PC-9 (cell line): ENCODE data around the gene APMAP. TPM values are rescaled to one million over a fixed set of nuclear protein-coding genes. Genes with fewer than 3 reads are reported as not detected.

Source experiments
- BruUV-seq: library from RNA; stranded (reverse); fragments of 400-500 nt; replicated peaks from 2 replicates; lab custom pipeline; 2021; lab: Mats Ljungman, UMichigan
- CTCF ChIA-PET: fragments of 300-600 bp; sonication (Branson Sonifier 250); formaldehyde crosslinking; loops from one replicate; lab custom pipeline; 2022; ENCODE audit warnings: antibody characterized with exemption; lab: Charles Lee
- POLR2A ChIA-PET: fragments of 300-600 bp; sonication (Branson Sonifier 250); formaldehyde crosslinking; loops from one replicate; lab custom pipeline; 2022; ENCODE audit warnings: antibody characterized with exemption; ENCODE audit not compliant: unreplicated experiment; lab: Charles Lee
- DNase-seq, 2 experiments: peaks; one replicate each; pipeline versions ENCODE4 v3.0.0 to v3.0.0-alpha.2; 2015 to 2022; ENCODE audit warnings: mixed read lengths in 1 of 2
- H2AFZ ChIP-seq: fragments of 200-600 bp; sonication (generic); 2 replicates; pipeline ENCODE4 v1.8.1; 2017; ENCODE audit warnings: antibody characterized with exemption
- H3F3A ChIP-seq: fragments of 200-600 bp; sonication (generic); 2 replicates; pipeline ENCODE4 v1.8.1; 2017; ENCODE audit warnings: antibody characterized with exemption, mild to moderate bottlenecking, low read depth; ENCODE audit not compliant: insufficient read depth
- H3K27ac ChIP-seq: fragments of 200-600 bp; sonication (generic); 2 replicates; pipeline ENCODE4 v1.6.1; 2016; ENCODE audit warnings: mixed run types
- H3K27me3 ChIP-seq: fragments of 200-600 bp; sonication (generic); 2 replicates; pipeline ENCODE4 v1.6.1; 2016; ENCODE audit warnings: low read depth, mixed run types; ENCODE audit not compliant: insufficient read depth
- H3K36me3 ChIP-seq: fragments of 200-600 bp; sonication (generic); 2 replicates; pipeline ENCODE4 v1.6.1; 2016; ENCODE audit warnings: low read depth, mixed run types
- H3K4me1 ChIP-seq: fragments of 200-600 bp; sonication (generic); replicated peaks from 2 replicates; pipeline ENCODE4 v1.6.1; 2016; ENCODE audit warnings: mixed run types; ENCODE audit not compliant: insufficient read depth
- H3K4me2 ChIP-seq: fragments of 200-600 bp; sonication (generic); 2 replicates; pipeline ENCODE4 v1.6.1; 2017; ENCODE audit warnings: mixed run types
- H3K4me3 ChIP-seq: fragments of 200-600 bp; sonication (generic); 2 replicates; pipeline ENCODE4 v1.6.1; 2016; ENCODE audit warnings: mixed run types
- H3K79me2 ChIP-seq: fragments of 200-600 bp; sonication (generic); 2 replicates; pipeline ENCODE4 v1.6.1; 2017; ENCODE audit warnings: low read depth, mixed run types
- H3K9me2 ChIP-seq: fragments of 200-600 bp; sonication (generic); 2 replicates; pipeline ENCODE4 v1.8.1; 2017; ENCODE audit warnings: mild to moderate bottlenecking; ENCODE audit not compliant: insufficient read depth
- H3K9me3 ChIP-seq: fragments of 200-600 bp; sonication (generic); 2 replicates; pipeline ENCODE4 v1.8.1; 2016; ENCODE audit warnings: low read depth; ENCODE audit not compliant: insufficient read depth
- H4K20me1 ChIP-seq: fragments of 200-600 bp; sonication (generic); 2 replicates; pipeline ENCODE4 v1.8.1; 2017; ENCODE audit not compliant: insufficient read depth
- EZH2 ChIP-seq: fragments of 200-600 bp; sonication (generic); IDR thresholded peaks from 2 replicates; pipeline ENCODE4 v1.8.0; 2017; ENCODE audit warnings: antibody characterized with exemption, low read depth
- intact Hi-C: fragments of 100-400 bp; cut with micrococcal nuclease; formaldehyde crosslinking; loops from one replicate; pipeline ENCODE4 v1.10.0; 2022; ENCODE audit not compliant: unreplicated experiment
- total RNA-seq: library from RNA; stranded (reverse); gene quantifications from 2 replicates; pipeline ENCODE4 v1.2.3, GENCODE V29; 2021
- TF ChIP-seq, protein P1 (sequence below): fragments of 200-600 bp; sonication (generic); conservative IDR thresholded peaks from 2 replicates; pipeline ENCODE4 v1.6.1; 2017; ENCODE audit warnings: mixed run types, antibody characterized with exemption, mild to moderate bottlenecking, moderate library complexity

The APMAP gene
- total RNA-seq, 1 experiment from 2014 or later: 103 TPM

GRCh38 chr20:24917797-24918578 is 74.6 kb downstream of the APMAP start:
- Histone ChIP-seq H3K27me3 (no peaks in the 10 kb centered on the region), H3K4me1 (0 out of 2 replicates have a peak, but pooled peaks cover 5% of the 10 kb centered on the region), H3K4me2 (peak overlapping the region; percentile 28), H3K4me3 (no peak overlapping the region), H3K9me2 (no peaks in the 10 kb centered on the region), H3K9me3 (no peaks in the 10 kb centered on the region), H4K20me1 (no peaks in the 10 kb centered on the region), H3F3A (no peaks in the 10 kb centered on the region), H2AFZ (no peak overlapping the region), H3K27ac (no peak overlapping the region), H3K36me3 (no peaks in the 10 kb centered on the region), H3K79me2 (no peaks in the 10 kb centered on the region)
- intact Hi-C loops: loop anchor here (1.0 to 10.0 kb wide), 8 partner anchors 131 to 1133 kb away; no protein-coding TSS in a partner anchor
- DNase-seq: peak; percentile 49 to 62
- CTCF ChIA-PET: interaction anchor here (0.6 to 0.9 kb wide), 2 partner anchors 120 to 783 kb away, joined by 3 to 4 read pairs; no protein-coding TSS in a partner anchor
- TF ChIP-seq, protein P1, sequence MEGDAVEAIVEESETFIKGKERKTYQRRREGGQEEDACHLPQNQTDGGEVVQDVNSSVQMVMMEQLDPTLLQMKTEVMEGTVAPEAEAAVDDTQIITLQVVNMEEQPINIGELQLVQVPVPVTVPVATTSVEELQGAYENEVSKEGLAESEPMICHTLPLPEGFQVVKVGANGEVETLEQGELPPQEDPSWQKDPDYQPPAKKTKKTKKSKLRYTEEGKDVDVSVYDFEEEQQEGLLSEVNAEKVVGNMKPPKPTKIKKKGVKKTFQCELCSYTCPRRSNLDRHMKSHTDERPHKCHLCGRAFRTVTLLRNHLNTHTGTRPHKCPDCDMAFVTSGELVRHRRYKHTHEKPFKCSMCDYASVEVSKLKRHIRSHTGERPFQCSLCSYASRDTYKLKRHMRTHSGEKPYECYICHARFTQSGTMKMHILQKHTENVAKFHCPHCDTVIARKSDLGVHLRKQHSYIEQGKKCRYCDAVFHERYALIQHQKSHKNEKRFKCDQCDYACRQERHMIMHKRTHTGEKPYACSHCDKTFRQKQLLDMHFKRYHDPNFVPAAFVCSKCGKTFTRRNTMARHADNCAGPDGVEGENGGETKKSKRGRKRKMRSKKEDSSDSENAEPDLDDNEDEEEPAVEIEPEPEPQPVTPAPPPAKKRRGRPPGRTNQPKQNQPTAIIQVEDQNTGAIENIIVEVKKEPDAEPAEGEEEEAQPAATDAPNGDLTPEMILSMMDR: peak; percentile 93
- TF ChIP-seq EZH2: no peak
- POLR2A ChIA-PET: interaction anchor here (0.6 kb wide), 1 partner anchor 1063 kb away, joined by 4 read pairs; no protein-coding TSS in a partner anchor
- no TSS peak for BruUV-seq

DNA sequence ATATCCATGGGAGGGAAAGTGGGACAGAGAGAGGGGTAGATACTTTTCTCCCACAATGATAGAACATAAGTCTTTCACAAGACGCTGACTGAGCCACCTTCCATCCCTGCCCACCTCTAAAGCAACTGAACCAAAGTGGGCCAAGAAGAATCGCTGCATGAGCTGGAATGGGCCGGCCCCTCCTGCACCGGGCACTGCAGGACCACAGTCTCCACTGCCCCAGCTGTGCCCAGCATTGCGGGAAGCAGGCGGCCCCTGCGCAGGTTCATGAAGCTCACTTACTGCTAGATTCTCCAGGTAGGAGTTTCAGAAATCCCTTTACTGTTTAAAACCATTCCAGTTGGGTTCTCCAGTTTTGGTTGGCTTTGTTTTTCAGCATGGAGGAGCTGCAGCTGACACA is 75.5 kb downstream of the APMAP start:
- Histone ChIP-seq H3K4me1 (0 out of 2 replicates have a peak, but pooled peaks cover 5% of the 10 kb centered on the region), H2AFZ (no peak overlapping the region), H4K20me1 (no peaks in the 10 kb centered on the region), H3K9me2 (no peaks in the 10 kb centered on the region), H3K27me3 (no peaks in the 10 kb centered on the region), H3K27ac (no peak overlapping the region), H3K36me3 (no peaks in the 10 kb centered on the region), H3F3A (no peaks in the 10 kb centered on the region), H3K9me3 (no peaks in the 10 kb centered on the region), H3K4me2 (no peak overlapping the region), H3K4me3 (no peak overlapping the region), H3K79me2 (no peaks in the 10 kb centered on the region)
- no TSS peak for BruUV-seq
- POLR2A ChIA-PET: no interaction called here
- intact Hi-C loops: loop anchor here (5.0 to 10.0 kb wide), 5 partner anchors 130 to 1132 kb away; no protein-coding TSS in a partner anchor
- TF ChIP-seq, protein P1: no peak
- no peak for TF ChIP-seq EZH2
- peak in 1 of 2 experiments; percentile 5 for DNase-seq
- CTCF ChIA-PET: interaction anchor here (0.5 kb wide), 1 partner anchor 817 kb away, joined by 3 read pairs; no protein-coding TSS in a partner anchor

- no peaks in the 10 kb centered on the region for H3K9me3 ChIP-seq
- DNase-seq: no peak
- ChIA-PET POLR2A (no interaction called here), CTCF (interaction anchor here (0.5 kb wide), 1 partner anchor 816 kb away, joined by 3 read pairs; no protein-coding TSS in a partner anchor)
- no peaks in the 10 kb centered on the region for H4K20me1 ChIP-seq
- no peaks in the 10 kb centered on the region for H3K27me3 ChIP-seq
- no peak overlapping the region for H2AFZ ChIP-seq
- H3F3A ChIP-seq: no peaks in the 10 kb centered on the region
- intact Hi-C loops: loop anchor here (5.0 to 10.0 kb wide), 5 partner anchors 129 to 1132 kb away; no protein-coding TSS in a partner anchor
- H3K79me2 ChIP-seq: no peaks in the 10 kb centered on the region
- no peak overlapping the region for H3K4me3 ChIP-seq
- BruUV-seq: no TSS peak
- H3K9me2 ChIP-seq: no peaks in the 10 kb centered on the region
- H3K4me1 ChIP-seq: 0 out of 2 replicates have a peak, but pooled peaks cover 5% of the 10 kb centered on the region
- no peaks in the 10 kb centered on the region for H3K36me3 ChIP-seq
- H3K27ac ChIP-seq: no peak overlapping the region
- no peak overlapping the region for H3K4me2 ChIP-seq
- TF ChIP-seq, protein P1: no peak
- no peak for TF ChIP-seq EZH2
These were observed 76.1 kb downstream of the APMAP start for GRCh38 chr20:24916412-24916811.
